ENCODE results near the gene PHF12.

- TF ChIP-seq EZH2phosphoT487 (IDR thresholded peaks at IDR 0.05; ENCODE audit: borderline replicate concordance, low read length), result no peak
- TF ChIP-seq, protein P1, sequence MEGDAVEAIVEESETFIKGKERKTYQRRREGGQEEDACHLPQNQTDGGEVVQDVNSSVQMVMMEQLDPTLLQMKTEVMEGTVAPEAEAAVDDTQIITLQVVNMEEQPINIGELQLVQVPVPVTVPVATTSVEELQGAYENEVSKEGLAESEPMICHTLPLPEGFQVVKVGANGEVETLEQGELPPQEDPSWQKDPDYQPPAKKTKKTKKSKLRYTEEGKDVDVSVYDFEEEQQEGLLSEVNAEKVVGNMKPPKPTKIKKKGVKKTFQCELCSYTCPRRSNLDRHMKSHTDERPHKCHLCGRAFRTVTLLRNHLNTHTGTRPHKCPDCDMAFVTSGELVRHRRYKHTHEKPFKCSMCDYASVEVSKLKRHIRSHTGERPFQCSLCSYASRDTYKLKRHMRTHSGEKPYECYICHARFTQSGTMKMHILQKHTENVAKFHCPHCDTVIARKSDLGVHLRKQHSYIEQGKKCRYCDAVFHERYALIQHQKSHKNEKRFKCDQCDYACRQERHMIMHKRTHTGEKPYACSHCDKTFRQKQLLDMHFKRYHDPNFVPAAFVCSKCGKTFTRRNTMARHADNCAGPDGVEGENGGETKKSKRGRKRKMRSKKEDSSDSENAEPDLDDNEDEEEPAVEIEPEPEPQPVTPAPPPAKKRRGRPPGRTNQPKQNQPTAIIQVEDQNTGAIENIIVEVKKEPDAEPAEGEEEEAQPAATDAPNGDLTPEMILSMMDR (IDR thresholded peaks at IDR 0.05; ENCODE audit: low read depth, low read length, poor library complexity, severe bottlenecking), result no peak
Measured at GRCh38 chr17:28889996-28890395, 61.3 kb downstream of the PHF12 start.
